HEK293 (cell line): ENCODE measurements around the gene DYNLL2.

ENCODE experiments used
- CTCF ChIA-PET: fragments of 350-600 bp; formaldehyde crosslinking; extraction: SDS; loops from one replicate; lab custom pipeline; 2021; ENCODE audit warnings: antibody characterized with exemption; lab: Yijun Ruan, JAX
- POLR2A ChIA-PET: fragments of 300-600 bp; formaldehyde crosslinking; extraction: SDS; loops from one replicate; lab custom pipeline; 2020; ENCODE audit warnings: antibody characterized with exemption, inconsistent platforms; lab: Yijun Ruan, JAX
- H3K27ac ChIP-seq: fragments of 200-500 bp; sonication (Bioruptor generic); 2 replicates; pipeline ENCODE4 v1.5.1; 2014; ENCODE audit warnings: low read depth, low read length, control low read depth, inconsistent platforms; ENCODE audit errors: extremely low read depth
- H3K36me3 ChIP-seq, 2 experiments: fragments of 200-500 bp in 1 of 2; sonication (Bioruptor generic) in 1 of 2; 1 replicate in 1 of 2; 2 replicates in 1 of 2; pipeline ENCODE4 v1.5.1; 2014 to 2017; ENCODE audit warnings: inconsistent platforms in 2 of 2, low read length in 2 of 2; ENCODE audit not compliant: control insufficient read depth in 2 of 2, insufficient read depth in 1 of 2
- H3K4me1 ChIP-seq: fragments of 200-500 bp; sonication (Bioruptor generic); 2 replicates; pipeline ENCODE4 v1.5.1; 2014; ENCODE audit warnings: mild to moderate bottlenecking, low read length, inconsistent platforms; ENCODE audit not compliant: control insufficient read depth, insufficient read depth
- H3K4me3 ChIP-seq: 2 replicates; pipeline ENCODE4 v1.5.1; 2011; ENCODE audit warnings: low read depth, mild to moderate bottlenecking, control low read depth, low read length, moderate library complexity
- H3K9me3 ChIP-seq: fragments of 200-500 bp; sonication (Bioruptor generic); 2 replicates; pipeline ENCODE4 v1.5.1; 2014; ENCODE audit warnings: low read depth, low read length, inconsistent platforms; ENCODE audit not compliant: control insufficient read depth, insufficient read depth
- SCRT2 ChIP-seq: fragments of 450-650 bp; formaldehyde crosslinking; IDR thresholded peaks from 2 replicates; pipeline ENCODE4 v1.5.1; 2016; ENCODE audit warnings: missing biosample characterization, missing genetic modification characterization
- SP2 ChIP-seq: fragments of 450-650 bp; formaldehyde crosslinking; IDR thresholded peaks from 2 replicates; pipeline ENCODE4 v1.5.1; 2016; ENCODE audit warnings: missing biosample characterization, missing genetic modification characterization
- ZEB2 ChIP-seq: fragments of 450-650 bp; formaldehyde crosslinking; IDR thresholded peaks from 2 replicates; pipeline ENCODE4 v1.5.1; 2016; ENCODE audit warnings: missing biosample characterization, missing genetic modification characterization
- ZFHX2 ChIP-seq: fragments of 450-650 bp; formaldehyde crosslinking; conservative IDR thresholded peaks from 2 replicates; pipeline ENCODE4 v1.5.1; 2016; ENCODE audit warnings: missing biosample characterization, missing genetic modification characterization
- ZIC2 ChIP-seq: fragments of 450-650 bp; formaldehyde crosslinking; IDR thresholded peaks from 2 replicates; pipeline ENCODE4 v1.5.1; 2016; ENCODE audit warnings: missing biosample characterization, missing genetic modification characterization
- ZNF121 ChIP-seq: fragments of 450-650 bp; formaldehyde crosslinking; IDR thresholded peaks from 2 replicates; pipeline ENCODE4 v1.5.1; 2016; ENCODE audit warnings: missing biosample characterization, missing genetic modification characterization
- ZNF140 ChIP-seq: fragments of 450-650 bp; formaldehyde crosslinking; IDR thresholded peaks from 2 replicates; pipeline ENCODE4 v1.5.1; 2016; ENCODE audit warnings: missing biosample characterization, missing genetic modification characterization
- ZNF16 ChIP-seq: fragments of 450-650 bp; formaldehyde crosslinking; IDR thresholded peaks from 2 replicates; pipeline ENCODE4 v1.5.1; 2016; ENCODE audit warnings: low read depth, missing biosample characterization, missing genetic modification characterization
- ZNF184 ChIP-seq: fragments of 450-650 bp; IDR thresholded peaks from 2 replicates; pipeline ENCODE4 v1.5.1; 2018; ENCODE audit warnings: missing biosample characterization, mild to moderate bottlenecking, missing genetic modification characterization
- ZNF248 ChIP-seq: fragments of 450-650 bp; formaldehyde crosslinking; IDR thresholded peaks from 2 replicates; pipeline ENCODE4 v1.5.1; 2017; ENCODE audit warnings: missing biosample characterization, missing genetic modification characterization
- ZNF341 ChIP-seq: fragments of 450-650 bp; formaldehyde crosslinking; IDR thresholded peaks from 2 replicates; pipeline ENCODE4; 2016; ENCODE audit warnings: low read depth, missing biosample characterization, missing genetic modification characterization
- ZNF350 ChIP-seq: fragments of 450-650 bp; formaldehyde crosslinking; IDR thresholded peaks from 2 replicates; pipeline ENCODE4 v1.5.0; 2017; ENCODE audit warnings: missing biosample characterization, mild to moderate bottlenecking, missing genetic modification characterization
- ZNF426 ChIP-seq: fragments of 450-650 bp; formaldehyde crosslinking; IDR thresholded peaks from 2 replicates; pipeline ENCODE4 v1.5.1; 2017; ENCODE audit warnings: missing biosample characterization, missing genetic modification characterization, mild to moderate bottlenecking, inconsistent platforms, moderate library complexity
- ZNF596 ChIP-seq: fragments of 450-650 bp; IDR thresholded peaks from 2 replicates; pipeline ENCODE4 v1.5.0; 2018; ENCODE audit warnings: missing biosample characterization, mild to moderate bottlenecking, missing genetic modification characterization, moderate library complexity
- ZNF623 ChIP-seq: fragments of 450-650 bp; formaldehyde crosslinking; IDR thresholded peaks from 2 replicates; pipeline ENCODE4 v1.5.1; 2016; ENCODE audit warnings: missing biosample characterization, missing genetic modification characterization
- ZNF791 ChIP-seq: fragments of 450-650 bp; formaldehyde crosslinking; IDR thresholded peaks from 2 replicates; pipeline ENCODE4 v1.5.1; 2016; ENCODE audit warnings: missing biosample characterization, missing genetic modification characterization
- ZNF792 ChIP-seq: fragments of 450-650 bp; formaldehyde crosslinking; IDR thresholded peaks from 2 replicates; pipeline ENCODE4 v1.5.1; 2016; ENCODE audit warnings: missing biosample characterization, missing genetic modification characterization
- TF ChIP-seq, protein P1 (sequence below): fragments of 450-650 bp; formaldehyde crosslinking; IDR thresholded peaks from 2 replicates; pipeline ENCODE4 v1.5.1; 2016; ENCODE audit warnings: missing biosample characterization, missing genetic modification characterization
- TF ChIP-seq, protein P2 (sequence below): fragments of 450-650 bp; formaldehyde crosslinking; IDR thresholded peaks from 2 replicates; pipeline ENCODE4 v1.5.1; 2016; ENCODE audit warnings: missing biosample characterization, missing genetic modification characterization, borderline replicate concordance
- TF ChIP-seq, protein P3 (sequence below): fragments of 450-650 bp; formaldehyde crosslinking; IDR thresholded peaks from 2 replicates; pipeline ENCODE4 v1.5.1; 2016; ENCODE audit warnings: missing biosample characterization, missing genetic modification characterization

DYNLL2 gene

DNA sequence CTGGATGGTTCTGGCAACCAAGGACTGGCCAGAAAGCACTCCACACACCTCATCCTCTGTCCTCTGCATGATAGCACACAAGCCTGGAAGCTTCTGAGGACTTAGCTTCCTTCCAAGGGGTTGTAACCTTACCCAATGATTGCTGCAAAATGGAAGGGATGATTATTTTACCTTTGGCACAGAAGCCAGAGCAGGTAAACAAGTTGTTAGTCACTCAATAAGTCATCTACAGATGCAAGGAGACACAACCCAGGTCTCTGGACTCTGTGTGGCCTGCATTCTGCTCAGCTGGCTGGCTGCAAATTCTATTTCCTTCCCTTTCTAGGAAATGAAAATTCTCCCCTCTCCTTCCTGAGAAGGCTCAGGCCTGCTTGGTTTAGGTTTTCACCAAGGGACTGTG, 26.7 kb upstream of the DYNLL2 start:
- CTCF ChIA-PET: no interaction called here
- POLR2A ChIA-PET: no interaction called here
- Histone ChIP-seq H3K4me1 (no peaks in the 10 kb centered on the region), H3K36me3 (no peaks in the 10 kb centered on the region), H3K4me3 (no peak overlapping the region), H3K9me3 (no peaks in the 10 kb centered on the region), H3K27ac (no peak overlapping the region)
- TF ChIP-seq ZNF248 (tag by site-specific recombination): no peak

DNA sequence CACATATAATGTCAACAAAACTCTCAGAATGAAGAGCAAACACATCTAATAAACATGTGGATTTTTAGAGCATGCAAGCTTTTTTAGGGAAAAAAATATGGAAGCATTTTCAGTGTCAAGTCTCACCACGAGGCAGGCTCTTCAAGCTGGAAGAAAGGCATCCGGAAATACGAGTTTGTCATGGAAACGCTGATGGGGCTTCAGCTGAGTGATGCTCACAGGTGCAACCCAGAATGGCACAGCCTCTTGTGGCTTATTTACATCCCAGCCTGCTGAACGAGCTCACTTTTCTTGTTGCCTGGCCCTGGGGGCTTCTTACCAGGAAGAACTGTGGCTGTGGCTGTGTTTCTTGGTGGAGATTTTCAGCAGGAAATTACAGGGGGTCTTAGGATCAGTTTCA, 24.1 kb upstream of the DYNLL2 start:
- CTCF ChIA-PET: interaction anchor here (0.9 kb wide), 2 partner anchors 10 to 31 kb away, joined by 3 read pairs; no protein-coding TSS in a partner anchor
- Histone ChIP-seq H3K9me3 (no peaks in the 10 kb centered on the region), H3K4me1 (no peaks in the 10 kb centered on the region)
- TF ChIP-seq ZNF140 (tag by site-specific recombination) (no peak), ZNF791 (tag by site-specific recombination) (no peak), ZNF792 (tag by site-specific recombination) (no peak), ZNF121 (tag by site-specific recombination) (no peak), ZNF596 (no peak), ZNF16 (no peak), ZNF350 (tag by site-specific recombination) (no peak), ZNF184 (no peak), ZNF623 (tag by site-specific recombination) (no peak), ZFHX2 (tag by site-specific recombination) (no peak), SCRT2 (tag by site-specific recombination) (no peak), ZNF426 (tag by site-specific recombination) (no peak), ZNF341 (no peak), SP2 (tag by site-specific recombination) (no peak), ZEB2 (tag by site-specific recombination) (no peak), ZIC2 (tag by site-specific recombination) (no peak)
- TF ChIP-seq, protein P1, sequence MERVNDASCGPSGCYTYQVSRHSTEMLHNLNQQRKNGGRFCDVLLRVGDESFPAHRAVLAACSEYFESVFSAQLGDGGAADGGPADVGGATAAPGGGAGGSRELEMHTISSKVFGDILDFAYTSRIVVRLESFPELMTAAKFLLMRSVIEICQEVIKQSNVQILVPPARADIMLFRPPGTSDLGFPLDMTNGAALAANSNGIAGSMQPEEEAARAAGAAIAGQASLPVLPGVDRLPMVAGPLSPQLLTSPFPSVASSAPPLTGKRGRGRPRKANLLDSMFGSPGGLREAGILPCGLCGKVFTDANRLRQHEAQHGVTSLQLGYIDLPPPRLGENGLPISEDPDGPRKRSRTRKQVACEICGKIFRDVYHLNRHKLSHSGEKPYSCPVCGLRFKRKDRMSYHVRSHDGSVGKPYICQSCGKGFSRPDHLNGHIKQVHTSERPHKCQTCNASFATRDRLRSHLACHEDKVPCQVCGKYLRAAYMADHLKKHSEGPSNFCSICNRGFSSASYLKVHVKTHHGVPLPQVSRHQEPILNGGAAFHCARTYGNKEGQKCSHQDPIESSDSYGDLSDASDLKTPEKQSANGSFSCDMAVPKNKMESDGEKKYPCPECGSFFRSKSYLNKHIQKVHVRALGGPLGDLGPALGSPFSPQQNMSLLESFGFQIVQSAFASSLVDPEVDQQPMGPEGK (tag by site-specific recombination): no peak
- TF ChIP-seq, protein P2, sequence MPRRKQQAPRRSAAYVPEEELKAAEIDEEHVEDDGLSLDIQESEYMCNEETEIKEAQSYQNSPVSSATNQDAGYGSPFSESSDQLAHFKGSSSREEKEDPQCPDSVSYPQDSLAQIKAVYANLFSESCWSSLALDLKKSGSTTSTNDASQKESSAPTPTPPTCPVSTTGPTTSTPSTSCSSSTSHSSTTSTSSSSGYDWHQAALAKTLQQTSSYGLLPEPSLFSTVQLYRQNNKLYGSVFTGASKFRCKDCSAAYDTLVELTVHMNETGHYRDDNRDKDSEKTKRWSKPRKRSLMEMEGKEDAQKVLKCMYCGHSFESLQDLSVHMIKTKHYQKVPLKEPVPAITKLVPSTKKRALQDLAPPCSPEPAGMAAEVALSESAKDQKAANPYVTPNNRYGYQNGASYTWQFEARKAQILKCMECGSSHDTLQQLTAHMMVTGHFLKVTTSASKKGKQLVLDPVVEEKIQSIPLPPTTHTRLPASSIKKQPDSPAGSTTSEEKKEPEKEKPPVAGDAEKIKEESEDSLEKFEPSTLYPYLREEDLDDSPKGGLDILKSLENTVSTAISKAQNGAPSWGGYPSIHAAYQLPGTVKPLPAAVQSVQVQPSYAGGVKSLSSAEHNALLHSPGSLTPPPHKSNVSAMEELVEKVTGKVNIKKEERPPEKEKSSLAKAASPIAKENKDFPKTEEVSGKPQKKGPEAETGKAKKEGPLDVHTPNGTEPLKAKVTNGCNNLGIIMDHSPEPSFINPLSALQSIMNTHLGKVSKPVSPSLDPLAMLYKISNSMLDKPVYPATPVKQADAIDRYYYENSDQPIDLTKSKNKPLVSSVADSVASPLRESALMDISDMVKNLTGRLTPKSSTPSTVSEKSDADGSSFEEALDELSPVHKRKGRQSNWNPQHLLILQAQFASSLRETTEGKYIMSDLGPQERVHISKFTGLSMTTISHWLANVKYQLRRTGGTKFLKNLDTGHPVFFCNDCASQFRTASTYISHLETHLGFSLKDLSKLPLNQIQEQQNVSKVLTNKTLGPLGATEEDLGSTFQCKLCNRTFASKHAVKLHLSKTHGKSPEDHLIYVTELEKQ (tag by site-specific recombination): no peak
- TF ChIP-seq, protein P3, sequence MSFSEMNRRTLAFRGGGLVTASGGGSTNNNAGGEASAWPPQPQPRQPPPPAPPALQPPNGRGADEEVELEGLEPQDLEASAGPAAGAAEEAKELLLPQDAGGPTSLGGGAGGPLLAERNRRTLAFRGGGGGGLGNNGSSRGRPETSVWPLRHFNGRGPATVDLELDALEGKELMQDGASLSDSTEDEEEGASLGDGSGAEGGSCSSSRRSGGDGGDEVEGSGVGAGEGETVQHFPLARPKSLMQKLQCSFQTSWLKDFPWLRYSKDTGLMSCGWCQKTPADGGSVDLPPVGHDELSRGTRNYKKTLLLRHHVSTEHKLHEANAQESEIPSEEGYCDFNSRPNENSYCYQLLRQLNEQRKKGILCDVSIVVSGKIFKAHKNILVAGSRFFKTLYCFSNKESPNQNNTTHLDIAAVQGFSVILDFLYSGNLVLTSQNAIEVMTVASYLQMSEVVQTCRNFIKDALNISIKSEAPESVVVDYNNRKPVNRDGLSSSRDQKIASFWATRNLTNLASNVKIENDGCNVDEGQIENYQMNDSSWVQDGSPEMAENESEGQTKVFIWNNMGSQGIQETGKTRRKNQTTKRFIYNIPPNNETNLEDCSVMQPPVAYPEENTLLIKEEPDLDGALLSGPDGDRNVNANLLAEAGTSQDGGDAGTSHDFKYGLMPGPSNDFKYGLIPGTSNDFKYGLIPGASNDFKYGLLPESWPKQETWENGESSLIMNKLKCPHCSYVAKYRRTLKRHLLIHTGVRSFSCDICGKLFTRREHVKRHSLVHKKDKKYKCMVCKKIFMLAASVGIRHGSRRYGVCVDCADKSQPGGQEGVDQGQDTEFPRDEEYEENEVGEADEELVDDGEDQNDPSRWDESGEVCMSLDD (tag by site-specific recombination): no peak
- TF ChIP-seq, all 188 proteins: peak for 0
- POLR2A ChIA-PET: interaction anchor here (0.6 to 1.8 kb wide), 2 partner anchors 49 to 52 kb away, joined by 4 read pairs; partner anchors contain the start of gene SRSF1
- no peak overlapping the region for H3K4me3 ChIP-seq
- no peak overlapping the region for H3K27ac ChIP-seq
- H3K36me3 ChIP-seq: no peaks in the 10 kb centered on the region
